Right lobe of liver (tissue), 6 donors: ENCODE measurements around the gene PTK6. TPM values are rescaled to one million over a fixed set of nuclear protein-coding genes. Genes with fewer than 3 reads are reported as not detected.
"Not testable (repeated sequence)": the region's sequence is repeated elsewhere in the genome, so short reads cannot be mapped to it uniquely, and the experiment has no call there.

Experiments used
- ATAC-seq, 4 donors: fragments of 200-7000 bp; cut with Tn5 transposase; one replicate each; pipeline ENCODE4 v1.9.1; 2020; ENCODE audit warnings: mild to moderate bottlenecking in 4 of 4, moderate library complexity in 4 of 4
- DNase-seq, 3 donors: peaks; one replicate each; pipeline ENCODE4 v3.0.0-alpha.2; 2020
- H3K27ac ChIP-seq, 3 donors: fragments of 200-600 bp; one replicate each; pipeline ENCODE4 v1.8.0; 2022
- H3K27me3 ChIP-seq, 2 donors: fragments of 200-600 bp; one replicate each; pipeline ENCODE4 v1.8.0; 2022
- H3K36me3 ChIP-seq, 4 donors: fragments of 200-600 bp; sonication (generic) in 1 of 4; one replicate each; pipeline versions ENCODE4 v1.5.1 to v1.8.0; 2017 to 2022; ENCODE audit warnings: control low read depth in 1 of 4
- H3K4me1 ChIP-seq, 4 donors: fragments of 200-600 bp; sonication (generic) in 1 of 4; one replicate each; pipeline versions ENCODE4 v1.5.1 to v1.8.0; 2017 to 2022; ENCODE audit warnings: control low read depth in 1 of 4
- H3K4me3 ChIP-seq, 3 donors: fragments of 200-600 bp; one replicate each; pipeline ENCODE4 v1.8.0; 2022
- H3K9me3 ChIP-seq, 4 donors: fragments of 200-600 bp; sonication (generic) in 1 of 4; one replicate each; pipeline versions ENCODE4 v1.5.1 to v1.8.0; 2017 to 2022; ENCODE audit warnings: control low read depth in 1 of 4
- CTCF ChIP-seq, 4 donors: fragments of 200-600 bp in 3 of 4; fragments of 450-650 bp in 1 of 4; IDR thresholded peaks; one replicate each; pipeline versions ENCODE4 v1.5.1 to v1.8.0; 2016 to 2022; ENCODE audit warnings: antibody characterized with exemption in 4 of 4, mild to moderate bottlenecking in 2 of 4
- POLR2A ChIP-seq: fragments of 450-650 bp; IDR thresholded peaks from one replicate; pipeline ENCODE4 v1.6.1; 2017; ENCODE audit warnings: antibody characterized with exemption, mild to moderate bottlenecking
- WGBS: methylation state at CpG from one replicate; pipeline ENCODE4 v1.1.6; 2018; ENCODE audit warnings: low coverage, low lambda C conversion rate; ENCODE audit not compliant: insufficient coverage; ENCODE audit errors: missing lambda C conversion rate; 5-methylcytosine and 5-hydroxymethylcytosine counted together
- intact Hi-C, 2 donors: fragments of 100-400 bp; cut with DNase I; formaldehyde crosslinking; loops; one replicate each; pipeline versions ENCODE4 v1.11.2 to v1.14.1; 2022
- total RNA-seq, 6 experiments: library from RNA; depleted of rRNA in 2 of 6; stranded (reverse); fragments of >200 nt in 2 of 6; fragmentation: NEBNext Ultra II Directional in 3 of 6; extraction: Animal tissue kit (Norgen Biotek cat#: 25700) in 3 of 6; gene quantifications; one replicate each; pipeline versions ENCODE4 v1.1.0 to v1.2.4, GENCODE V29; 2016 to 2023
- donor health status: DM: no; HTN: yes; CAD: no.
- donor health status: DM: no; HTN: no; CAD: no.
- donor health status: DM: no; HTN: no; CAD: no.
- donor health status: DM: no; HTN: yes; CAD: no.
- donor health status: DM: no; HTN: yes; CAD: no.

Gene PTK6
- total RNA-seq, 6 experiments from 2014 or later, result 0.78 to 11.0 (median 3.6) TPM

DNA sequence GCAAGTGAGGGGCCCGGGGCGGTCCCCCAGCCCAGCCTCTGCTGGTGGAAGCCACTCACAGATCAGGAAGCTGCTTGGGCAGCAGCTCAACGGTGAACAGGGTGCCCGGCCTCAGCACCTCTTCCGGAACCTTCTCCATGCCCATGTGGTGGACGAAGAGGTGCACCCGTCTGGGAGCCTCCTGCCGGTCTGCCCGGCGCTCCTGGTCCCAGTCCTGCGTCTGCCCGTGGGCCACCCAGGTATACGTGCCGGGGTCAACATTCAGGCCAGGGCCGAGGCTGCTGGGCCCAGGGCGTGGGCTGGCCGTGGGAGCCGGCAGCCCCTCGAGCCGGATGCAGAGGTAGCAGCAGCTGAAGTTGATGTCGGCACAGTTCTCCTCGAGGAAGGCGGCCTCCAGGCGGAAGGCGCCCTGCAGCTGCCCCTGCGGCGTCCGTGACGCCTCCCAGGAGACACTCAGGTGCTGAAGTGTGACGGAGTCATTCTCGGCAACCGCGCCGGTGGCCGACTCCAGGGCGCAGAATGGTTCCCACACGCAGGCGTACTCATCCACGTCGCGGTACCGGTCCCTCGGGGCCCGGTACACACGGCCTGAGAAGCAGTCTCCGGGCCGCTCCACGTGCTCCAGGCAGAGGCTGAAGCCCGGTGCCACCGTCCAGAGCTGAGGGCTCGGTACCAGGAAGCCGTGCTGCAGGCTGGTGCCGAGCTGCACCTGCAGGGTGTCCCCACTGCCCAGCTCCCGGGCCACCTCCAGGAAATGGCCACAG, 25.5 kb upstream of the PTK6 start:
- Histone ChIP-seq H3K27me3 (no peaks in the 10 kb centered on the region), H3K4me3 (no peak overlapping the region), H3K9me3 (no peaks in the 10 kb centered on the region), H3K27ac (no peak overlapping the region), H3K36me3 (peaks cover 0 to 43% (median 15%) of the 10 kb centered on the region in 4 donors), H3K4me1 (no peaks in the 10 kb centered on the region)
- DNase-seq (no peak), ATAC-seq (no peak)
- no peak for TF ChIP-seq CTCF (IDR thresholded peaks at IDR 0.05)
- TF ChIP-seq POLR2A, result no peak
- WGBS, result 100% methylated on average over 1 of the region's 54 CpGs
- intact Hi-C loops, result no loop called here

GRCh38 chr20:63561624-63562396, 24.6 kb upstream of the PTK6 start:
- DNase-seq (no peak), ATAC-seq (no peak)
- H3K27ac ChIP-seq, result no peak overlapping the region
- no CpG with 5 or more reads among the region's 36 CpGs for WGBS
- peaks cover 0 to 43% (median 15%) of the 10 kb centered on the region in 4 donors for H3K36me3 ChIP-seq
- H3K9me3 ChIP-seq, result no peaks in the 10 kb centered on the region
- no peaks in the 10 kb centered on the region for H3K27me3 ChIP-seq
- H3K4me3 ChIP-seq, result no peak overlapping the region
- H3K4me1 ChIP-seq, result no peaks in the 10 kb centered on the region
- no peak for TF ChIP-seq CTCF (IDR thresholded peaks at IDR 0.05)
- no peak for TF ChIP-seq POLR2A
- intact Hi-C loops, result no loop called here

- Histone ChIP-seq H3K9me3 (no peaks in the 10 kb centered on the region), H3K27ac (no peak overlapping the region), H3K36me3 (peaks cover 0 to 43% (median 15%) of the 10 kb centered on the region in 4 donors), H3K4me3 (no peak overlapping the region), H3K4me1 (no peaks in the 10 kb centered on the region), H3K27me3 (no peaks in the 10 kb centered on the region)
- intact Hi-C loops, result no loop called here
- TF ChIP-seq CTCF (IDR thresholded peaks at IDR 0.05) (no peak), POLR2A (no peak)
- WGBS, result 100% methylated on average over 1 of the region's 26 CpGs
- DNase-seq (no peak), ATAC-seq (no peak)
These were observed 23.9 kb upstream of the PTK6 start for GRCh38 chr20:63560856-63561609.

GRCh38 chr20:63560333-63560805, 23.2 kb upstream of the PTK6 start:
- no peak for TF ChIP-seq POLR2A
- no peak for TF ChIP-seq CTCF (IDR thresholded peaks at IDR 0.05)
- Histone ChIP-seq H3K36me3 (peaks cover 0 to 41% (median 15%) of the 10 kb centered on the region in 4 donors), H3K4me3 (no peak overlapping the region), H3K27me3 (no peaks in the 10 kb centered on the region), H3K27ac (no peak overlapping the region), H3K9me3 (no peaks in the 10 kb centered on the region), H3K4me1 (no peaks in the 10 kb centered on the region)
- 82% methylated on average over 7 of the region's 16 CpGs for WGBS
- intact Hi-C loops, result no loop called here
- ATAC-seq (no peak), DNase-seq (no peak)

DNA sequence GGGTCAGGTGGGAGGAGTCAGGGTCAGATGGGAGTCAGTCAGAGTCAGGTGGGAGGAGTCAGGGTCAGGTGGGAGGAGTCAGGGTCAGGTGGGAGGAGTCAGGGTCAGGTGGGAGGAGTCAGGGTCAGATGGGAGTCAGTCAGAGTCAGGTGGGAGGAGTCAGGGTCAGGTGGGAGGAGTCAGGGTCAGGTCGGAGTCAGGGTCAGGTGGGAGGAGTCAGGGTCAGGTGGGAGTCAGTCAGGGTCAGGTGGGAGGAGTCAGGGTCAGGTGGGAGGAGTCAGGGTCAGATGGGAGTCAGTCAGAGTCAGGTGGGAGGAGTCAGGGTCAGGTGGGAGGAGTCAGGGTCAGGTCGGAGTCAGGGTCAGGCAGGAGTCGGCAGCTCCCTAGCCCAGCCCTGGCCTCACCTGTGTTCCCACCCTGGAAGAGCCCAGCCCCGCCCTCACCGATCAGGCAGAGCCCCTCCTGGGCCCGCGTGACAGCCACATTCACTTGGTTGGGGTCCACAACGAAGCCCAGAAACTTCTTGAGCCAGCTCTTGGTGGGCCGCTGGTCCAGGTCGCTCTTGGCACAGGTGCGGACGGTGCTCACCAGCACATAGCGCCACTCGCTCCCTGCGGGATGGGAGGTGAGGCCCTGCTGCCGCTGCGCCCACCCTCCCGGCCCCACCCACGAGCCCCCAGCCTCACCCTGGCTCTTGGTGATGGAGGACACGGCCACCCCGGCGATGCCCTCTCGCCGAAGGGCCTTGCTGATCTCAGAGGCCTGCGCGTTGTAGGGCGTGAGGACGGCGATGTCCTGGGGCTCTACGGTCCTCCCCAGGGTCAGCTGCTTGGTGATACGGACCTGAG, 22.5 kb upstream of the PTK6 start:
- intact Hi-C loops, H3K27ac ChIP-seq, H3K9me3 ChIP-seq, H3K27me3 ChIP-seq, H3K4me3 ChIP-seq, DNase-seq, ATAC-seq, H3K4me1 ChIP-seq: not testable (repeated sequence)
- WGBS, result 100% methylated on average over 1 of the region's 31 CpGs
- peaks cover 0 to 34% (median 15%) of the 10 kb centered on the region in 4 donors for H3K36me3 ChIP-seq
